GM12864 (cell line): ENCODE data around the gene NIT2.

Source experiments
- DNase-seq: peaks from one replicate; pipeline ENCODE4 v3.0.0-alpha.2; 2011; ENCODE audit warnings: low read depth
- H3K4me3 ChIP-seq: 2 replicates; pipeline ENCODE4 v1.5.1; 2011; ENCODE audit warnings: mild to moderate bottlenecking, low read depth, low read length, control low read depth
- TF ChIP-seq, protein P1 (sequence below): IDR thresholded peaks from 2 replicates; pipeline ENCODE4 v1.5.1; 2011; ENCODE audit warnings: low read depth, mild to moderate bottlenecking, moderate library complexity, low read length, control low read depth, inconsistent platforms; ENCODE audit errors: missing control alignments

Gene NIT2

DNA sequence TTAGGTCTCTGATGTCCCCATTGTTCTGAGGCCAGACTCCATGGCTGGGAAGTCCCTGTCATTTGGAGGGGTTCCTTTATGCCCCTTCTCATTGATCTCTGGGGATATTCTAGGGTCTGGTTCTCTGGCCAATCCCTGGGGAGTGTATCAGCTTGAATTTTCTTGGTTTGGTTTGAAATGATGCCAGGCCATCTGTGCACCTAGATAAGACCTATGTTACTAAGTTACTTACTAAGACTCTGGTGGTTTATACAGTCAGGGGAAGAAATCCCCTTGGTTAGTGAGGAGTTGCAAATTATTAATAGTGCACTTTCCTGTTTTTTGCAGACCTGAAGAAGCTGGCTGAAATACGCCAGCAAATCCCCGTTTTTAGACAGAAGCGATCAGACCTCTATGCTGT, 20.3 kb downstream of the NIT2 start:
- H3K4me3 ChIP-seq: no peak overlapping the region
- TF ChIP-seq, protein P1, sequence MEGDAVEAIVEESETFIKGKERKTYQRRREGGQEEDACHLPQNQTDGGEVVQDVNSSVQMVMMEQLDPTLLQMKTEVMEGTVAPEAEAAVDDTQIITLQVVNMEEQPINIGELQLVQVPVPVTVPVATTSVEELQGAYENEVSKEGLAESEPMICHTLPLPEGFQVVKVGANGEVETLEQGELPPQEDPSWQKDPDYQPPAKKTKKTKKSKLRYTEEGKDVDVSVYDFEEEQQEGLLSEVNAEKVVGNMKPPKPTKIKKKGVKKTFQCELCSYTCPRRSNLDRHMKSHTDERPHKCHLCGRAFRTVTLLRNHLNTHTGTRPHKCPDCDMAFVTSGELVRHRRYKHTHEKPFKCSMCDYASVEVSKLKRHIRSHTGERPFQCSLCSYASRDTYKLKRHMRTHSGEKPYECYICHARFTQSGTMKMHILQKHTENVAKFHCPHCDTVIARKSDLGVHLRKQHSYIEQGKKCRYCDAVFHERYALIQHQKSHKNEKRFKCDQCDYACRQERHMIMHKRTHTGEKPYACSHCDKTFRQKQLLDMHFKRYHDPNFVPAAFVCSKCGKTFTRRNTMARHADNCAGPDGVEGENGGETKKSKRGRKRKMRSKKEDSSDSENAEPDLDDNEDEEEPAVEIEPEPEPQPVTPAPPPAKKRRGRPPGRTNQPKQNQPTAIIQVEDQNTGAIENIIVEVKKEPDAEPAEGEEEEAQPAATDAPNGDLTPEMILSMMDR: no peak
- DNase-seq: no peak

DNA sequence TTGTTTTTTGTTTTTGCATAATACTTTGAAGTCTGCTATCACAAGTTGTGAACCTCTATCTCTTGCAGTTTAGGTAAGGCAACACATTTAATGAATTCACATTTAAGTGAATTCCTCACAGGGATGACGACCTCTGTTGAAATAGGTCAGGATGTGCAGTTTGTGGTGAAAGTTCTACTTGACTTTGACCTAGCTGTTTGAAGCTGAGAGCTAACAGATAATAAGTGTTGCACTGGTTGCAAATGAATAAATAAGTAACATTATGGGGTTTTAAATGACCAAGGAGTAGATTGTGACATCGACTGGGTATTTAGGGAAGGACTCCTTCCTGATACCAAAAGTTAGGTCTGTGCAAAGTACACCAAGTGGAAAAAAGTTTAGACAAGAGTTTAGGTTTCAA, 23.9 kb downstream of the NIT2 start:
- H3K4me3 ChIP-seq: no peak overlapping the region
- DNase-seq: no peak
- TF ChIP-seq, protein P1: no peak

DNA sequence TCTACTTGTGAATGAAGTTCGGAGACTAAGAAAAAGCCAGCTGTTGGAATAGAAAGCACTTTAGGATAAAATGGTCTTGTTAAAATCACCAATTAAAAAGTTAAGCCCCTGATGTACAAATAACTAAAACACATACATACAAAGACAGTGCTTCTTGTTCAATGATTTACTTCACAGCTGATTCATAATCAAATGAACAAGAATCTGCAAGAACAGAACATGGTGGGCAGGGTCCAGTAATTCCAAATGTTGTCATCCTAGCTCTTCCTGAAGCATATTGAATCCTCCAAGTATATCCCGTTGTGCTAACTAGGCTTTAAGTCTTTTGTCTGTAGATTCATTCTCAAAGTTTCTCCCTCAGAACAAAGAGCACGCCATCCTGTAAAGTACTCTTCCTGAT, 24.5 kb downstream of the NIT2 start:
- H3K4me3 ChIP-seq: no peak overlapping the region
- no peak for DNase-seq
- TF ChIP-seq, protein P1: no peak

DNA sequence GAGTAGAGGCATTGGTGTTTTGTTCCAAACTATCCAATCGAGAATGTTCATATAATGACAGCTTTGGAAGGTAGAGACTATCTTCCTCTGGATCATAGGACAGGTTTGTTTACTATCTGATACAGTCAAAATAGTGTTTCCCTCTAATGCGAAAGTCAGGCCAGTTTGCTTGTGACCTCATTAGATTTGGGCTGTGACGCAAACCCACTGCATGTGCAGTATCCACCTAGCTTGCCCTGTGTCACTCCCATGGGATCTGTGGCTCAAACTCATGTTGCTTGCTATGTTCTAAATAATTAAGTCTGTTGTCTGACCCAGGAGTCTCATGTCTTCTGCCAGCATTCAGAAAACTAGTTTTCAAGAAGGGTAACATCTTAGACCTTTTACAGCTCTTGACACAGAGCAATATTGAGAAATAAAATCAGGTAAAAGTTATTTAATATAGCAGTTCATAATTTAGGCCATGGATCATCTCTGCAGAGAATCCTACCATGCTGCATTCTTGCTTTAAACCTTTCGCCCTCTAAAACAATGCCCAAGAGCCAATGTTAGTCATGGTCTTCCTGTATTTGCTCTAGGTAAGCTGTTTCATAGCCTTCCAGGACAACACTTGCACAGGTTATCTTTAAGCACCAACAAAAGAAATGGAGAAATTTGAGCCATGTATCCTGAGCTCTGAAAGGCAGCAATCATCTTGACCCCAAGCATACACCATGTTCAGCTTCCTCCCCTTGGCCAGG, 26.4 kb downstream of the NIT2 start:
- TF ChIP-seq, protein P1: no peak
- no peak overlapping the region for H3K4me3 ChIP-seq
- no peak for DNase-seq

DNA sequence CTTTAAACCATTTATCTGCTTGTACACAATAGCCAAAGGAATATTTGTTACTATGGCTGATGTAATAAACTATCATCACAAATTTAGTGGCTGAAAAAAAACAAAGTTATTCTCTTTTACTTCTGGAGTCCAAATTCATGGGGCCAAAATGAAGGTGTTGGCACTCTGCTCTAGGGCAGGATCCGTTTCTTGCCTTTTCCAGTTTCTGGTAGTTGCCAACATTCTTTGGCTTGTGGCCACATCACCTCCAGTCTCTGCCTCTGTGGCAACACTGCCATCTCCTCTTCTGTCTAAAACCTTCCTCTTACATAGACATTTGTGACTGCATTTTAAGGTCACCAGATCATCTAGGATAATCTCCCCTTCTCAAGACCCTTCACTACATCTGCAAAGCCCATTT, 27.3 kb downstream of the NIT2 start:
- TF ChIP-seq, protein P1: no peak
- DNase-seq: no peak
- H3K4me3 ChIP-seq: no peak overlapping the region

DNA sequence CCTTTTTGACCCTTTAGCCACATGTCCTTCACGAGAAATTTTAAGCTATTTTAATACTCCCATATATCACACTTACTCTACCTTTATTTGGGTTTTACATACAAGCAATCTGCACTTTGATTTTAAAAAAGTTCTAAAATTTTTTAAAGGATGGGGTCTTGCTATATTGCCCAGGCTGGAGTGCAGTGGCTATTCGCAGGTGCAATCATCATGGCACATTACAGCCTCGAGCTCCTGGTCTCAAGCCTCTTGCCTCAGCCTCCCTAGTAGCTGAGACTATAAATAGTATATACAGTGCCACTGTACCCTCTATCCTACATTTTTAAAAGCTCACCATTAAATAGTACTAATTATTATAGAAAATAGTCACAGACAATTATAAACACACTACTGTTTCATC, 29.9 kb downstream of the NIT2 start:
- no peak for DNase-seq
- TF ChIP-seq, protein P1: no peak
- H3K4me3 ChIP-seq: no peak overlapping the region

DNA sequence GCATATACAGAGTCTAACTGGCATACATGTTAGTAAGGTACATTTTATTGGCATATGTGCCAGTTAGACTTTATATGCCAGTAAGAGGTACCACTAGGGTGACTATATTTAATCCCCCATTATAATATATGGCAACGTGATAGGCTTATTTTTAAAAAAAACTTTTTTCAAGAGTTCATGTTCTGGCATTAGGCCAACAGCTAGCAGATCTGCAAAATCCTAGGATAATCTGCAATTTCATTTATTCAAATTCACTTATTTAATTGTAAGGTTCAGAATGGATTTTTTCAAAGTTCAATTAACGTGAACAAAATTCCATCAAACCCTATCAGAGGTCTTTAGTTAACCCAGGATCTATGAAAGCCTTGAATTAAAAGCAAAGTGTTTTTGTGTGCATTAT, 31.9 kb downstream of the NIT2 start:
- TF ChIP-seq, protein P1: no peak
- no peak for DNase-seq
- H3K4me3 ChIP-seq: no peak overlapping the region
